HG03108 (cell line): ENCODE data around the gene NELL2.
"Not testable (repeated sequence)": the region's sequence is repeated elsewhere in the genome, so short reads cannot be mapped to it uniquely, and the experiment has no call there.

ENCODE experiments used
- ATAC-seq: cut with Tn5 transposase; IDR thresholded peaks from one replicate; pipeline ENCODE4 v1.9.1; 2021; ENCODE audit warnings: moderate library complexity; ENCODE audit not compliant: unreplicated experiment

NELL2 gene

DNA sequence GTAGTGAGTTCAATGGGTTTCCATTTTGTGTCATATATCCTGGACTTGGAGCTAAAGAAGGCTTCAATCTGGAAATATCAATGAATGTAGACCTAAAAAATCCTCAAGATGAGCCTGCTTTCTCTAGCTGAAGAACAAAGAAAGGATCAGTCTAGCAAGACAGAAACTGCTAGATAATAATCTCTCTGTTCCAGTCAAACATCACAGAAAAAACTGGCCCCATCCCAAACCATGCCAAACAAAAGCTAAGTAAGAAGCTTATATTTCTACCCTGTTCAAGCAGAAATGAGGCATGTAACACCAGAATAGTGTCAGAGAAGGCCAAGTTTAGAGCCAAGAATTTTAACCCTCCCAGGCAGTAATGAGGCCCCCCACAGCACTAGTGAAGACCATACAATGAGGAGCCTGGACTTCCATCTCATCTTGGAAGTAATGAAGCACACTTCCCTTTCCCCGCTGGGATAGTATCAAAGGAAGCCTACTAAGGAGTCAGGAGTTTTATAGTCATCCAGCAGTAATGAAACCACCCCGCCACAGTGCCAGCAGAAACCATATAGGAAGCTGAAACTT, 95.8 kb downstream of the NELL2 start:
- ATAC-seq: no peak

DNA sequence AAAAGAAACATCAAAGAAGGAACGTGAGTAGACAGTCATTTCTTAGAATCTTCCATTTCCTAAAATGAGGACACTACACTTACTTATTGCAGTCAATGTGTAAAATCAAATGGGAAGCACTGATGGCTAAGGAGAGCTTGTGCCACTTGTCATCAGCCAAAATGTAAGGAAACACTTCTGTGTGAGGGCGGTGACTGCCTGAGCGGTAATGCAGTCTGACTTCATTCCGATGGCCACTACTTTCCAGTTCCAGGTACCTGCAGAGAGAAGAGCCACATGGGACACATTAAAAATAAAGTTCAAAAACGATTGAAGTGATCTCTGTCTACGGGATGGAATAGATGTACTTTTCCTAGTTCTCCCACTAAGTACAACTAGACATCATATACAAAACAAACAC, 96.3 kb downstream of the NELL2 start:
- no peak for ATAC-seq

DNA sequence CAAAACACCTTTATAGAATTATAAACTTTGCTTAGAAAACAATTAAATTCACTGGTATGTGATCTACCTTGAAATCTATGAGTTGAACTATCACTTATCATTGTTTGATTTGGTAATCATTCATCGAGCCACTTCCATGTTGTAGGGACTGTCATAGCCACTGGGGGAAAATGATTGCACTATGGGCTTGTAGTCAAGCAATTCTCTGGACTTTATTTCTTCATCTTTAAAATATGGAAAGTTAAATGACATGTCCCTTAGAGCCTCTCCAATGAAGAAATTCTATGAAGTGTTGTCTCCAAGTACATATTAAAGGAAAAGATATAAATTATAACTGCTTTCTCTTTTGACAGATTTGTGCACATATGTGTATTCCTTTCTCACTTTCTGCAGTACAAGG, 97.3 kb downstream of the NELL2 start:
- no peak for ATAC-seq

DNA sequence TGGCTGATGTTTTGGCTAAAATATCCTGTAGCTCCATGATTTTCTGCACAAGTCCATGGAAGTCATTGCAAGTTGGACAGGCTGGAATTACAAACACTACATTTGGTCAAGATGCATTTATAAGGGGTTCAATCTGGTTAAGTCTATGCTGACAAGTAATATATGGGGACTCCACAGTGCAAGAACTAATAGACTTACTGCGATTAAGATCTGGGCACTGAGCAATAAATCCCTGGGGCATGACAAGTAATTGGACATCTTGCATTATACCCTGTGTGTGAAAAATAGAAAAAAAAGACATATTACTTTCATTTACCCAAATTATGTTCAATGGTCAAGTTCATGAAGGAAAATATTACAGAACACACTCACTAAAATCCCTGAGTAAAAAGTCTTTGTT, 99.1 kb downstream of the NELL2 start:
- no peak for ATAC-seq

DNA sequence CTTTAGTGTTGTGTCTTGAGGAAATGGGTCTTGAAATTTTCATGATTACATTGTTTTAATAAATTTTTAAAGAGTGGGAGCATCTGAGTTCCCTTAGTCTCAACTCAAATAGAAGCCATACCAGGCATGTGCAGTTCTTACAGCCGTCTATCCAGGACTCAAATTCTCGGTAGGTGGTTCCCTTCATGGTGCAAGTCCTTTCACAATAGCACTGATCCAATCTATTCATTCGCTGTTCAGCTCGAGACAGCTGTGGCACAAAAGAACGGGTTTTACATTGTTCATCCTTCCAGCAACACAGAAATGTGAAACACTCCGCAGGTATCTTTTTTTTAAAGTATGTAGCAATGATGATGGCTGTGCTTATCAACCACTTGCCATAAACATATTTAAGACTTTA, 100.2 kb downstream of the NELL2 start:
- no peak for ATAC-seq

DNA sequence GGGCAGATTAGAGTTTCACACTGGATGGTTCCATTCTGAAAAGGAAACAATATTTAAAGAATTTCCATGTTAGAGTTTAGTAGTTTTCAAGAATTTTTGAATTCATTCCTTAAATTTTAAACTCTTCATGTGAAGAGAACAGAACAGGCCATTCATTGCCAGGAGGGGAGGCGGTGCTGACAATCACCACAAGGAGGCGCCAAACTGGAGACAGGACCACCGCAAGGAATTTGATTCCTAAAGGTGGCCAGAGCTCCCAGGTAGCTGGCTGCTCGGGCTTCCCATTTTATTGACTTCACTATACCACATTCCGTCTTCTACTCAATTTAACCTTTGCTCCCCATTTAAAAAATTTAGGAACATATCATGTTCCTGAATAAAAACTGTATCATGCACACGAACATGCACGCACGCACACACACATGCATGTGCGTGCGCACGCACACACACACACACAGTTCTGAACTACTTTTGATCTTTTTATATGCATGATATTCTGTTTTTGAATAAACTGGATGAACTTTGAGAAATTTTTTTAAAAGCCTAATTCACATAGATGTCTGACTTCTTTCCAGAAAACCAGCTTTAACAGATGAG, 101.2 kb downstream of the NELL2 start:
- ATAC-seq: no peak

DNA sequence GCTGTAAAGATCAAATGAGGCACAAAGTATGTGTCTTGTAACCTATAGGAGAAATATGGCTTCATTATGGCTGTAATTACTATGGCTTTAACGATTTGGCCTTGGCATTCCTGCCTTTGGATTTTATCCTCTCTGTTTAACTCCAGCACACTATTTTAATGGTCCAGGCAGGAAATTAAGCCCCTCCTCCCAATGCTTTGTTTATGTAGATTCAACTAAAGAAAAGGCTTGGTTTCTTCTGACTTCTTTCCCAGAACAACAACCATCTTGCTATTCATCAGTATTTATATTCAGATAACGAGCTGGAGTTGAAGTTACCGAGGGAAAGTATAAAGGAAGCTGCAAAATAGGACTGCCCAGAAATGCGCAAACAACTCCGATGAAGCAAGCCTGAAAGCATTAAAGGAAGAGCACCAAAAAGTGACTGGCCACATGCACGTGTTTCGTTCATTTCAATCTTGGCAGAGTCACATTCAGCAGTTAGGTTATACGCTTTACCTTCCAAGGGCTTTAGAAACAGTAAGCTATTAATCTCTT, 104.6 kb downstream of the NELL2 start:
- no peak for ATAC-seq

DNA sequence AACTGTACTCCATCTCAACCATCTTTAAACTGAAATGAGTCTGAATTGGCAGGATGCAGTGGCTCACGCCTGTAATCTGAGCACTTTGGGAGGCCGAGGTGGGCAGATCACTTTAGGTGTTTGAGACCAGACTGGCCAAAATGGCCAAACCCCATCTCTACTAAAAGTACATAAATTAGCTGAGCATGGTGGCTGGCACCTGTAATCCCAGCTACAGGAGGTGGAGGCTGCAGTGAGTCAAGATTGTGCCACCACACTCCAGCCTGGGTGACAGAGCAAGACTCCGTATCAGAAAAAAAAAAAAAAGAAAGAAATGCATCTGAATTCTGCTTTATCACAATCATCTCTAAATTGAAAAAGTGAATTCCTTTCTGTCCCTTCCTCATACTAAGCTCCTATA, 110.3 kb downstream of the NELL2 start:
- no peak for ATAC-seq

DNA sequence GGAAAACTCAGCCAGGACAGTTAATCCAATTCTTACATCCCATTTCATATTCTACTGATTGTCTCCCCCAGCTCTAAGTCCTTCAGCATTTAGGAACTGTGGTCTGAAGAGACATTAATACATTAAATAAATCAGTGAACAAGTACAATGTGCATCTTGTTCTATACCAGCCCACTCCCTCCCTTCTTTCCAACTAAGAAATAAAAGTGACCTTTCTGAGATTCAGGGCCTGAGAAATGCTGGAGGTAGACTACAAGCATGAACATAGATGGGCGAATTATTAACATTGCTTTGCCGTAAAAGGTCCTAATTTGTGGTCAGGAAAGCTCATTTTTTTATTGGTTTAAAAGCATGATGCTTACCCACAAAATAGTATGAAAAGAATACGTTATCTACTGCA, 113.1 kb downstream of the NELL2 start:
- no peak for ATAC-seq

DNA sequence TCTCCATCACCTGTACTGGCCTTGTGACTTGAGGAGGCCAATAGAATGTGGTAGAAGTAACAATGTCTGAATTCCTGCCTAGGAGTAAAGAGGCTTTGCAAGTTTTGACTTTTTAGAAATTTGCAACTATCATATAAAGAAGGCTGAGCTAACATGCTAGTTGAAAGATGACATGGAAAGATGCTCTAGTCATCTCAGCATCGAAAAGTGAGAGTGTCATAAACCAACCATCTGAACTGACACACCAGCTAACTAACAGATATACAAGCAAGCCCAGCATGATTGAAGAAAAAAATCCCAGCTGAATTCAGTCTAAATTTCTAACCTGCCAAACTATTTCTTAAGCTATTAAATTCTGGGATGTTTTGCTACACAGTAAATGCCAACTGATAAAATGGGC, 116.8 kb downstream of the NELL2 start:
- ATAC-seq: no peak

DNA sequence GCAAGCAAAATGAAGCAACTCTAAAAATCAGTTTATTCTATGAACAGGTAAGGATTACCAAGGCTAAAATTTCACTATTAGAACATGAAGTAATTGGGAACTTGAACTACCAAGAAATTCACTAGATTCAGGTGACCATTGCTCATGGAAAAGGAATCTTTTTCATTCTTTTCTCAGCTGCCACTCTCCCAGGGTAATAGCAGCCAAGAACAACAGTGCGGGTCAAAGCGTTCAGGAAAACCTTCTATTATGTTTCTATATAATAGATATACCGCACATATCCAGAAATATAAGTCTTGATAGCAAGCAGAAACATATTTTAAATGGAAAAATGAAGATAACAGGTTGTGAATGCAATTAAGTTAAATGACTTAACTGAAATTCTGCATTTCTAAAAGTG, 125.6 kb downstream of the NELL2 start:
- no peak for ATAC-seq

DNA sequence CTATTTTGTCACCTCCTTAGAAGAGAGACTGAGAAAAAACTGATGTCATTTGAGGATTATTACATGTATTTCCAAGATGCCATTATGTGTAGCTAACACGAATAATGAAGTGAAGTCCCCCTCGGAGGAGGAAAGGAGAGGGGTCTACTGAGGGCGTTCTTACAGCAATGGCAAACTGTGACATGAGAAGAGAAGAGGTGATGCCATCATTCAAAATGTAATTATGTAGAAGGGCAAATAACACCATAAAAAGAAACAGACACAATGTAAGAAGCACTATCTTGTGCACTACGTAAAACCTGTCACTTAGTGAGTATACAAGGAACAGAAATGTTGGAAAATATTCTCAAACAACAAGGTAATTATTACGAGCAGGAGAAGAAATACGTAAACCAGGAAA, 126.5 kb downstream of the NELL2 start:
- no peak for ATAC-seq

DNA sequence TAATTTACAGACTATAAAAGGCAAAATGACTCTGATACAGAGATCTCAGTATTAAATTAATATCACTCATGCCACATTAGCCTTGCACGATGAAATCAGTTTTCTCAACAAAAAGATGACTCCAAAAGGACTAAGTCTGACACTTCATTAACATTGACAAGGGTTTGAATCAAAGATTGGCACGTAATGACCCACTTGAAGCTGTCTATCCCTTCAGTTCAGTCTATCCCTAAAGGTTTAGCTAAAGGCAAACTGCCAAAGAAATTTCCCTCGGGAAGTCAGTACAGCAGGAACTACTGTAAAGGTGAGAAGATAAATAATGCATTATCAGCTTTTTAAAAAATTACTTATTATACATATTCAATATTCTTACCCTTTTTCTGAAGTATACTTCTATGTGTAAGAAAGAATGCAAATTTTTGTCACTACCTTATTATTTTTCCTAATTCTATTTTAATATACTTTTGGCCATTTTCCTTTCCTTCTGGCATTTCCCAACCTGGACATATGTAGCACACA, 127.1 kb downstream of the NELL2 start:
- no peak for ATAC-seq

DNA sequence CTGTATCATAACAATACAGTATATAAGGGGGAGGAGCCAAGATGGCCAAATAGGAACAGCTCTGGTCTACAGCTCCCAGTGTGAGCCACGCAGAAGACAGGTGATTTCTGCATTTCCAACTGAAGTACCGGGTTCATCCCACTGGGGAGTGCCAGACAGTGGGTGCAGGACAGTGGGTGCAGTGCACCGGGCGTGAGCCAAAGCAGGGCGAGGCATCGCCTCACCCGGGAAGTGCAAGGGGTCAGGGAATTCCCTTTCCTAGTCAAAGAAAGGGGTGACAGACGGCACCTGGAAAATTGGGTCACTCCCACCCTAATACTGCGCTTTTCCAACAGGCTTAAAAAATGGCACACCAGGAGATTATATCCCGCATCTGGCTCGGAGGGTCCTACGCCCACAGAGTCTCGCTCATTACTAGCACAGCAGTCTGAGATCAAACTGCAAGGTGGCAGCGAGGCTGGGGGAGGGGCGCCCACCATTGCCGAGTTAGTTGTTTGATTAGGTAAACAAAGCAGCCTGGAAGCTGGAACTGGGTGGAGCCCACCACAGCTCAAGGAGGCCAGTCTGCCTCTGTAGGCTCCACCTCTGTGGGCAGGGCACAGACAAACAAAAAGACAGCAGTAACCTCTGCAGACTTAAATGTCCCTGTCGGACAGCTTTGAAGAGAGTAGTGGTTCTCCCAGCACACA, 134.7 kb downstream of the NELL2 start:
- ATAC-seq: not testable (repeated sequence)

DNA sequence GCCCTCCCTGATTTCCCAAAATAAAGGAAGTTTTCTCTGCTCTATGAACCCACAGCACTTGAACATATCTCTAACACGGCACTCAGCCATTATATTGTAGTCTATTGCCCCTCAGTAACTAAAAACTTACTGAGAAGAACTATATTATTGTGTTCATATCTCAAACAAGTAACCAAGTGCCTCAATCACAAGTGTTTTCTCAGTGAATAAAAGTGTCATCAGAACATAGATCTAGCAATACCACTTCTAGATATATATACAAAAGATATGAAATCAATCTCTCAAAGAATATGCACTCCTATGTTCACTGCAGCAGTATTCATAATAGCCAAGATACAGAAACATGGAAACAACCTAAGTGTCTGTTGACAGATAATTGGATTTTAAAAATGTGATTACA, 138.1 kb downstream of the NELL2 start:
- ATAC-seq: no peak

DNA sequence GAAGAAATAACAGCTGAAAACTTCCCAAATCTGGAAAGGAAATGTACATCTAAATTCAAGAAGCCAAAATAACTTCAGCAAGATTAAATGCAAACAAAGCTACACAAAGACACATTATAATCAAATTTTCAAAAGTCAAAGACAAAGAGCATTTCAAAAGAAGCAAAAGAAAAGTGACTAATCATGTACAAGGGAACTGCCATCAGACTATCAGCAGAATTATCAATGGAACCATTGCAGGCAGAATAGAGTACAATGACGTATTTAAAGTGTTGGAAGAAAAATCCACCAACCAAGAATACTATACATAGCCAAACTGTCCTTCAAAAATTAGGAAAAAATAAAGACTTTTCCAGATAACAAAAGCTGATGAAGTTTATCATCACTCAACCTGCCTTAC, 147.5 kb downstream of the NELL2 start:
- no peak for ATAC-seq

DNA sequence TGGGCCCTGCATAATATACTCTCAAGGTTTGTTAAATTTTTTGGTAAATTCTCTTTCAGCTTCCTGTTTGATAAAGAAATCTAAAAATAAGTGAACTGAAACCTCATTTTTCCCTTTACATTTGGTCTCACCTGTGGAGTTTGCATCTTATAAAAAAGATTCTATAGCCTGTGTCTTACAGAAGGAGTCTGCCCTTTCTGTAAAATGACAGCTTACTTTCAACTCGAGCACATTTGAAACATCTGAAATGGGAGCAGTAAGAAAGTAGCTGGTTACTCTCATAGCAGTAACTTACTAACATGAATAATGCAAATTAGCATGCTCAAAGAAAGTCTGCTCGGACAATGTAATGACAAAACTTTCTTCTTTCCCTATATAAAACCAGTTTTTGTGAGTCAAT, 155.8 kb downstream of the NELL2 start:
- ATAC-seq: no peak

DNA sequence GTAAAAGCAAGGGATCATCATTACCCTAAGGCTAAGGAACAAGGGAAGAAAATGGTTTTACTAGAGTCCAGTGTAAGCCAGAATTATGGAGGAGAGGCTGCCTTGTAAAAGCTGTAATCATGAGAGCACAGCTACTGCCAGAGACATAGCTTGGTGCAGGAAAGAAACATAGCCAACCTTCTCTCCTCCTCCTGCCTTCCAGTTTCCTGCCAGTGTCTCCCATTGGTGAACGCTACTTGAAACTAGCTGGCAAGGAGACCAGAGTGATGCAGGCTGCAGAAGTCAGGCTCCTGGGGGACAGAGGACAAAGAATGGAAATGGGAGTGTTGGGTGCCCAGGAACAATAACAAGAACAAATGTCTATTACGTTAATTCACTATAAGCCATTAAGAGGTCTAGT, 158.5 kb downstream of the NELL2 start:
- ATAC-seq: no peak

DNA sequence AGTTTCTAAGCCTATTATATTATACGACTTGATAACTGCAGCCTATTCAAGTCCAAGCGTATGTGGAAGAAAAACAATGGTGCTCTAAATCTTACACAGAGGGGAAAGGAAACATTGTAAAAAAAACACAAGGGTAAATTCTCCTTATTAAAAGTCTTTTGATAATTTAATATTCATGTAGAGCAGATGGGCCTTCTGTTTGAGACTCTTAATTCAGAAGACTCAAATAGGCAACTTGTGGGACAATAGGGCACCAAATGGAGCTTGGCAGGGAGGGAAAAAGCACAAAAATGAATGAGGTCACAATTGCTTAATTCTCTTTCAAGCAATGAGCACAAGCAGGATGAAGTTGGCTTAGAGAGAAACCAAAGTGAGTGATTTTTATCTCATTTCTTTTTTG, 159.4 kb downstream of the NELL2 start:
- ATAC-seq: no peak

DNA sequence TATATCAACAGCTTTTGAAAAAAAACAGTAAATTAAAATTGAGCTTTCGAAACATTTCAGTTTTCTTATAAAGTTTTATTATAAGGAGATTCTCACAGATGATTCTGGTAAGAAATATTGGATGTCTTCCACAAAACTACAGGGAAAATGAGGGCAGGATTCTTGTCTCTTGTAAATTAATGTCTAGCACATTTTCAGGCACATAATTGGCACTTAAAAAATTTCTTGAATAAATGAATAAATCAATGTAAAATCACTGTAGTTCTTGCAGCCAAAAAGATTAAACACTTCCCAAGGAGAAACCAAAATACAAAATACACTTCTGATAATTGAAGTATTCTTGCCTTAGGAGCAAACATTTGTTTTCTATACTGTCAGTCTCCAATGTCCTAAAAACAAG, 164.4 kb downstream of the NELL2 start:
- no peak for ATAC-seq

DNA sequence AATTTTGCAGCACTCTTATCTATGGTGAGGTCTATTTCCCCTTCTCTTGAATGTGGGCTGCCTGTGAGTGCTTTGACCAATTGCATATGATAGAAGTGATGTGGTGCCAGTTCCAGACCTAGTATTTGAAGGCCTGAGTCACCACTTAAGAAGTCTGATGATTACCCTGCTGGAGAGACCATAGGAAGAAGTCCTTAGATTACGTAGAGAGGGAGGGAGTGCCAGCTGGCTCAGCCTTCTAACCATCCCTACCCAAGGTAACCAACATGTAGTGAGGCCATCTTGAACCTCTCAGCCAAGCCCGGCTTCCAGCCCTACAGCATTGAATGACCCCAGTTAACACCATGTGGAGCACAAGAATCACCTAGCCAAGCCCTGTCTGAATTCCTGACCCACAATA, 166.9 kb downstream of the NELL2 start:
- no peak for ATAC-seq

DNA sequence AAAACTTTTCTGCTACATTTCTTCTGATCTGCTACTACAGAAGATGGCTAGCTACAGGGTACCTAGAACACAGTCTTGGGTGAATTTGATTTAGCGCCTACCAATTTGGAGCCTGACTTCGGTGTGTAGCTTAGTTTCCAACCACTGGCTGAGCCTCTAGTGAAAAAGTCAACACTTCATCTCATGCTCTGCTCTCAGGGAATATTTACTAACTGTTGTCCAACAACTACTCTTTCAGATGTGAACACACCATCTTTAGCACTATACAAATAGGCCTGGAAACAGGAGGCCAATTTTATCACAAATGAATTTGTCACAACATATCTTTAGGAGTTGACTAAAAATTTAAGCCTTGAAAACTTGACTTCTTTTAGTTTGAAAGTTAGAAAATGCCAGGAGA, 167.9 kb downstream of the NELL2 start:
- no peak for ATAC-seq
